Stimulated activated CD8-positive, alpha-beta memory T cell treated with anti-CD3 and anti-CD28 coated beads, Interleukin-12 subunit alpha, Interleukin-12 subunit beta, amount 100 ng/mL, for 4 hours (primary cell): ENCODE data around the gene CDC73.
"Not testable (repeated sequence)": the region's sequence is repeated elsewhere in the genome, so short reads cannot be mapped to it uniquely, and the experiment has no call there.

Source experiments
- DNase-seq: peaks from one replicate; pipeline ENCODE4 v3.0.0-alpha.2; 2020; ENCODE audit warnings: low read depth

CDC73 gene

DNA sequence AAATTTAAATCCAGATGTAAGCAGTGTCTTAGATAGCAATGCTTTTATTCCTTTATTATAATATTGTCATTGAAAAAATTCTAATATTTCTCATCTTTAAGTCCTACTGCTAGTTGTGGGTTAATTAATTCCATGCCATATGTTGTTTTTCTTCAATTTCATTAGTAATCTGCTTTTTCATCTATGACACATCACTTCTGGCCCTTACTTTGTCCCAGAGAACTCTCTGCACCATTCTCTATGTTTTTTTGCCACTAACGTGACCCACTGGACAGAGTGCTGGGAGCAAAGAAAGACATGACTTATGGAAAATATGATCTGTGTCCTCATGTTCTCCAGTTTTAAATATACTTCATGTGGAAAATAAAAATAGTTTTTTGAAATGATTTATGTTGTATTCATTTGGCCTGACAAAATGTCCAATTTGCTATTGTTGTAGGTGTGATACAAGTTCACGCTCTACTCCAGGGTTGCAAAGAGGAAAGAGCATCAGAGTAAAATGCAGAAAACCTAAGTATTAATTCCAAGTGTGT, 166.8 kb downstream of the CDC73 start:
- not testable (repeated sequence) for DNase-seq

GRCh38 chr1:193293726-193294125, 171.9 kb downstream of the CDC73 start:
- no peak for DNase-seq

DNA sequence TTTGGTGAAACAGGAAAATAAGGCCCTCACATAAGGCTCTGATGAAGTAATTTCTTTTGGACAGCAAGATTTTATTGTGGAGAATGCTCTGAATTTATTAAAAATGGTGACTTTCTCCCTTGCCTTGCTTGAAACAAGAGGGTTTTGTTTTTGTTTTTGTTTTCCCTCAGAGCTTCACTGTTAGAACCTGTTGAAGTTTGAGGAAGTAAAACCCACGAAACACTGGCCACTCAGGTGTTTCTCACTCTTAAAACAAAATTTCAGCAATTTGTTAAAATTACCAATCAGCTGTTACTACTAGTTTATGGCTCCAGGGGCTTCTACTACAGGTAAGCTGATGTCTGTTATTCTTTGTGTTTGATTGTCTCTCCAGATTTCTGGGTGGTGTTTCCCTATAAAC, 177.2 kb downstream of the CDC73 start:
- DNase-seq: no peak

DNA sequence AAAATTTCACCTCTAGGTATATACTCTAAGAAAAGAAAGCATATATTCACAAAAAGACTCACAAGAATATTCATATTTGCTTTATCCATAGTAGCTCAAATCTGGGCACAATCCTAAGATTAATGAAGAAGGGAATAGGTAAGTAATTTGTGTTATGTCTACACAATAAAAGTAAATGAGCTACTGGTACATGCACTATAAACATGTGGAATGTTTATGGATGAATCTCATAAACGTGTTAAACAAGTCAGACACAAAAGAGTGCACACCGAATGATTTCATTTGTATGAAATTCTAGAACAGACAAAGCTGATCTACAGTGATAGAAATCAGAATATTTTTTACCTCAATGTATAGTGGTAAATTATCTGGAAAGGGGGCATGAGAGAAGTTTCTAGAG, 179.9 kb downstream of the CDC73 start:
- DNase-seq: no peak

GRCh38 chr1:193303849-193304248, 182.0 kb downstream of the CDC73 start:
- DNase-seq: no peak
